Coronary artery (tissue), 2 donors: ENCODE measurements around the gene TNNI3K.

Source experiments
- DNase-seq: peaks from one replicate; pipeline ENCODE4 v3.0.0-alpha.2; 2017; ENCODE audit warnings: low spot score
- H3K27ac ChIP-seq, 2 donors: fragments of 200-600 bp; sonication (generic); one replicate each; pipeline ENCODE4 v1.5.1; 2016 to 2019
- H3K4me3 ChIP-seq: fragments of 200-600 bp; sonication (generic); 2 replicates; pipeline ENCODE4 v1.5.1; 2016; ENCODE audit warnings: mild to moderate bottlenecking, moderate library complexity
- CTCF ChIP-seq: fragments of 200-600 bp; sonication (generic); IDR thresholded peaks from one replicate; pipeline ENCODE4 v1.5.1; 2019; ENCODE audit warnings: antibody characterized with exemption

The TNNI3K gene

GRCh38 chr1:74590288-74590687 lies 355.1 kb downstream of the TNNI3K start:
- H3K27ac ChIP-seq = no peak overlapping the region
- H3K4me3 ChIP-seq = no peak overlapping the region
- no peak for TF ChIP-seq CTCF
- no peak for DNase-seq

GRCh38 chr1:74591949-74592348 lies 356.8 kb downstream of the TNNI3K start:
- no peak for TF ChIP-seq CTCF
- Histone ChIP-seq H3K4me3 (no peak overlapping the region), H3K27ac (no peak overlapping the region)
- DNase-seq = no peak

- no peak overlapping the region for H3K27ac ChIP-seq
- TF ChIP-seq CTCF = no peak
- no peak overlapping the region for H3K4me3 ChIP-seq
- no peak for DNase-seq
Measured at GRCh38 chr1:74592580-74593355, 357.6 kb downstream of the TNNI3K start.
